MM.1S (cell line): ENCODE measurements around the gene CYREN.

Experiments used
- EZH2 ChIP-seq: fragments of 300-600 bp; sonication (generic); optimal IDR thresholded peaks from 2 replicates; pipeline ENCODE3; 2017; ENCODE audit warnings: low read depth, mild to moderate bottlenecking, antibody characterized with exemption, low read length, mixed read lengths
- TF ChIP-seq, protein P1 (sequence below): fragments of 300-600 bp; sonication (generic); IDR thresholded peaks from 2 replicates; pipeline ENCODE4 v1.5.1; 2016; ENCODE audit warnings: antibody characterized with exemption, low read length, mixed read lengths

- no peak for TF ChIP-seq EZH2
- TF ChIP-seq, protein P1, sequence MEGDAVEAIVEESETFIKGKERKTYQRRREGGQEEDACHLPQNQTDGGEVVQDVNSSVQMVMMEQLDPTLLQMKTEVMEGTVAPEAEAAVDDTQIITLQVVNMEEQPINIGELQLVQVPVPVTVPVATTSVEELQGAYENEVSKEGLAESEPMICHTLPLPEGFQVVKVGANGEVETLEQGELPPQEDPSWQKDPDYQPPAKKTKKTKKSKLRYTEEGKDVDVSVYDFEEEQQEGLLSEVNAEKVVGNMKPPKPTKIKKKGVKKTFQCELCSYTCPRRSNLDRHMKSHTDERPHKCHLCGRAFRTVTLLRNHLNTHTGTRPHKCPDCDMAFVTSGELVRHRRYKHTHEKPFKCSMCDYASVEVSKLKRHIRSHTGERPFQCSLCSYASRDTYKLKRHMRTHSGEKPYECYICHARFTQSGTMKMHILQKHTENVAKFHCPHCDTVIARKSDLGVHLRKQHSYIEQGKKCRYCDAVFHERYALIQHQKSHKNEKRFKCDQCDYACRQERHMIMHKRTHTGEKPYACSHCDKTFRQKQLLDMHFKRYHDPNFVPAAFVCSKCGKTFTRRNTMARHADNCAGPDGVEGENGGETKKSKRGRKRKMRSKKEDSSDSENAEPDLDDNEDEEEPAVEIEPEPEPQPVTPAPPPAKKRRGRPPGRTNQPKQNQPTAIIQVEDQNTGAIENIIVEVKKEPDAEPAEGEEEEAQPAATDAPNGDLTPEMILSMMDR = no peak
Observed at GRCh38 chr7:135206941-135207391, 36.5 kb upstream of the CYREN start.
